K562 (cell line): ENCODE results near the gene GABARAP. TPM values are rescaled to one million over a fixed set of nuclear protein-coding genes. Genes with fewer than 3 reads are reported as not detected.

Source experiments
- CBX1 ChIP-seq: sonication (generic); IDR thresholded peaks from 2 replicates; pipeline ENCODE4 v1.6.1; 2016; ENCODE audit warnings: antibody characterized with exemption, low read depth, mild to moderate bottlenecking
- EZH2 ChIP-seq: IDR thresholded peaks from 2 replicates; pipeline ENCODE4 v1.6.1; 2012; ENCODE audit warnings: low read depth, mild to moderate bottlenecking, inconsistent platforms, low read length, borderline replicate concordance
- HMGN3 ChIP-seq: IDR thresholded peaks from 2 replicates; pipeline ENCODE4 v1.6.1; 2011; ENCODE audit warnings: borderline replicate concordance, low read depth, mild to moderate bottlenecking, mixed read lengths, low read length; ENCODE audit not compliant: insufficient read length; ENCODE audit errors: extremely low read depth
- NCOA1 ChIP-seq: fragments of 450-650 bp; IDR thresholded peaks from 2 replicates; pipeline ENCODE4 v1.6.1; 2016; ENCODE audit warnings: low read depth
- NR1H2 ChIP-seq: sonication (generic); formaldehyde crosslinking; IDR thresholded peaks from 2 replicates; pipeline ENCODE4 v1.4.0; 2020; ENCODE audit warnings: mild to moderate bottlenecking, missing genetic modification reagents
- POLR2AphosphoS2 ChIP-seq: IDR thresholded peaks from 2 replicates; pipeline ENCODE4 v1.6.1; 2012; ENCODE audit warnings: low read length, improper control_type of control experiment
- SAP30 ChIP-seq: fragments of 200-600 bp; sonication (generic); IDR thresholded peaks from 2 replicates; pipeline ENCODE4 v1.6.1; 2012; ENCODE audit warnings: borderline replicate concordance, low read depth, mild to moderate bottlenecking, moderate library complexity, low read length, control low read depth, inconsistent platforms; ENCODE audit not compliant: insufficient read depth, poor library complexity, severe bottlenecking
- SMAD2 ChIP-seq: fragments of 150-350 bp; IDR thresholded peaks from 2 replicates; pipeline ENCODE4 v1.6.1; 2014; ENCODE audit warnings: low read depth, mild to moderate bottlenecking, low read length
- TBL1XR1 ChIP-seq, 2 experiments: IDR thresholded peaks; 2 replicates each; pipeline ENCODE4 v1.6.1; 2012; ENCODE audit warnings: improper control_type of control experiment in 2 of 2, low read length in 2 of 2, mild to moderate bottlenecking in 1 of 2
- TCF7 ChIP-seq: sonication (generic); IDR thresholded peaks from 2 replicates; pipeline ENCODE4 v1.6.1; 2016; ENCODE audit warnings: antibody characterized with exemption, borderline replicate concordance
- ZEB2 ChIP-seq: fragments of 450-650 bp; IDR thresholded peaks from 2 replicates; pipeline ENCODE4 v1.6.1; 2016
- ZFPM2 ChIP-seq: fragments of 250-450 bp; sonication (Bioruptor Pico); IDR thresholded peaks from 2 replicates; pipeline ENCODE4 v1.5.1; 2022; ENCODE audit warnings: mild to moderate bottlenecking
- ZNF175 ChIP-seq: fragments of 200-800 bp; sonication (Bioruptor generic); IDR thresholded peaks from 2 replicates; pipeline ENCODE4 v1.6.1; 2016; ENCODE audit warnings: low read depth, mild to moderate bottlenecking, missing genetic modification characterization, missing compliant biosample characterization
- ZNF511 ChIP-seq: sonication (generic); formaldehyde crosslinking; IDR thresholded peaks from 2 replicates; pipeline ENCODE4 v1.8.0; 2022; ENCODE audit warnings: mild to moderate bottlenecking, missing genetic modification reagents
- polyA plus RNA-seq, 8 experiments: library from polyadenylated mRNA; depleted of rRNA in 4 of 8; stranded (reverse) in 5 of 8; unstranded in 3 of 8; fragments of >200 nt; fragmentation: Nextera tagmentation in 2 of 8; fragmentation: Illumina TruSeq in 1 of 8; extraction: Ambion mirVana in 2 of 8; extraction: Trizol in 1 of 8; gene quantifications; 2 replicates each; pipeline versions ENCODE4 v1.2.1 to v1.2.3, GENCODE V29; 2011 to 2014; ENCODE audit warnings: inconsistent platforms in 1 of 8, missing spikeins in 1 of 8
- total RNA-seq, 7 experiments: library from RNA; depleted of rRNA in 6 of 7; stranded (reverse); fragments of >200 nt in 6 of 7; fragmentation: Illumina TruSeq in 2 of 7; extraction: Trizol in 2 of 7; gene quantifications; 2 replicates each; pipeline versions ENCODE4 v1.2.1 to v1.2.3, GENCODE V29; 2011 to 2021; ENCODE audit warnings: low replicate concordance in 1 of 7
- TF ChIP-seq, protein P1 (sequence below): fragments of 250-450 bp; sonication (Bioruptor Pico); IDR thresholded peaks from 2 replicates; pipeline ENCODE4 v1.5.0; 2022; ENCODE audit warnings: mild to moderate bottlenecking
- TF ChIP-seq, protein P2 (sequence below): IDR thresholded peaks from 3 replicates; pipeline ENCODE4 v1.6.1; 2011; ENCODE audit warnings: borderline replicate concordance, mild to moderate bottlenecking, moderate library complexity; ENCODE audit not compliant: insufficient read length; ENCODE audit errors: extremely low read depth
- TF ChIP-seq, protein P3 (sequence below): sonication (generic); formaldehyde crosslinking; IDR thresholded peaks from 2 replicates; pipeline ENCODE4 v1.8.0; 2023; ENCODE audit warnings: mild to moderate bottlenecking, missing genetic modification reagents

Gene GABARAP
- total and polyA plus RNA-seq, 9 of the 15 experiments (the other 6 are each of a cell fraction or from before 2014, with no cell fraction given), result 47.5 to 373 (median 152) TPM

DNA sequence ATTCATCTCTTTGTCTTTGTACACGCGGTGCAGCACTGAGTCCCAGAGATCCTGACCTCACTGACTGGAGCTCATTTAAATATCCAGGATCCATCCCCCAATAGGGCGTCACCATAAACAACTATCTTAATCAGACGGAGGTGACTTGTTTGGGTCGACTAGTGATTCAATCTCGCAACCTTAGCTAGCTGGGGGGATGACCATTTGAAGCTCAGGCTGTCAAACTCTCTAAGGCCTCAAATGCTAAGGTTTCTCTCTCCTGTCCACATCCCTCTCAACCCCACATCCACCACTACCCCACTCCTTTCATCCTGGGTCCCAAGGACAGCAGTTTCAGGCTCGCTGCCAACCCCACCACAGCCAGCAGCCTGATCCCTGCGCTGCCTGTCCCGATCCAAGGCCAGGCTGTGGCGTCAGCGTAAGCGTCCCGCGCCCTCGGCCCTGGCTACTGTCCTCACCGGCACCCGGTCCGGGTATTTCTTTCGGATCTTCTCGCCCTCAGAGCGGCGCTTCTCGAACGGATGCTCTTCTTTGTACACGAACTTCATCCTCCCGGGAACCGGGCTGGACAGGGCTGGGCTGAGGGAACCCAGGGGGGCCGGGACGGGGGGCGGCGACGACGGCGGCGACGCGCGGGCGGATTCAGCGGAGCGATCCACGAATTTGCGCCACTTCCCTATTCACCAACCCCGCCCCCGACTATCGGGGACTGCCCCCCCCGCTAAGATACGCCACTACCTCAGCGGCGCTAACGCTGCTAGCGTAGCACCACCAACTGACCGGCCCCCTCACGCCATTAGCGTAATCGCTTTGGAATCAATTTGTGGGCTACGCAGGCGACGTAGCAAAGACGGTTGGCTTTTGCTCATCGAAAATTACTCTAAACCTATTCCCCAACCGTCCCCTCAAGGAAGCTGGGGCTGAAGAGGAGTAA, at the start of gene GABARAP (continued):
- no peak for TF ChIP-seq NCOA1
- TF ChIP-seq EZH2, result no peak
- no peak for TF ChIP-seq ZFPM2
- no peak for TF ChIP-seq POLR2AphosphoS2
- TF ChIP-seq ZNF175, result no peak
- peak; percentile 83 for TF ChIP-seq SAP30
- TF ChIP-seq TBL1XR1 (IDR thresholded peaks at IDR 0.05; ENCODE audit: low read length in 2 of 2), result 0 out of 4 replicates have a peak, but pooled peaks of 1 of the 2 experiments have one; percentile 31
- TF ChIP-seq ZNF511, result peak; percentile 70; the same call in 1 of the 2 replicates
- no peak for TF ChIP-seq SMAD2
- TF ChIP-seq, protein P1, sequence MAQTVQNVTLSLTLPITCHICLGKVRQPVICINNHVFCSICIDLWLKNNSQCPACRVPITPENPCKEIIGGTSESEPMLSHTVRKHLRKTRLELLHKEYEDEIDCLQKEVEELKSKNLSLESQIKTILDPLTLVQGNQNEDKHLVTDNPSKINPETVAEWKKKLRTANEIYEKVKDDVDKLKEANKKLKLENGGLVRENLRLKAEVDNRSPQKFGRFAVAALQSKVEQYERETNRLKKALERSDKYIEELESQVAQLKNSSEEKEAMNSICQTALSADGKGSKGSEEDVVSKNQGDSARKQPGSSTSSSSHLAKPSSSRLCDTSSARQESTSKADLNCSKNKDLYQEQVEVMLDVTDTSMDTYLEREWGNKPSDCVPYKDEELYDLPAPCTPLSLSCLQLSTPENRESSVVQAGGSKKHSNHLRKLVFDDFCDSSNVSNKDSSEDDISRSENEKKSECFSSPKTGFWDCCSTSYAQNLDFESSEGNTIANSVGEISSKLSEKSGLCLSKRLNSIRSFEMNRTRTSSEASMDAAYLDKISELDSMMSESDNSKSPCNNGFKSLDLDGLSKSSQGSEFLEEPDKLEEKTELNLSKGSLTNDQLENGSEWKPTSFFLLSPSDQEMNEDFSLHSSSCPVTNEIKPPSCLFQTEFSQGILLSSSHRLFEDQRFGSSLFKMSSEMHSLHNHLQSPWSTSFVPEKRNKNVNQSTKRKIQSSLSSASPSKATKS (CRISPR knock-in tag), result no peak
- no peak for TF ChIP-seq HMGN3
- TF ChIP-seq, protein P2, sequence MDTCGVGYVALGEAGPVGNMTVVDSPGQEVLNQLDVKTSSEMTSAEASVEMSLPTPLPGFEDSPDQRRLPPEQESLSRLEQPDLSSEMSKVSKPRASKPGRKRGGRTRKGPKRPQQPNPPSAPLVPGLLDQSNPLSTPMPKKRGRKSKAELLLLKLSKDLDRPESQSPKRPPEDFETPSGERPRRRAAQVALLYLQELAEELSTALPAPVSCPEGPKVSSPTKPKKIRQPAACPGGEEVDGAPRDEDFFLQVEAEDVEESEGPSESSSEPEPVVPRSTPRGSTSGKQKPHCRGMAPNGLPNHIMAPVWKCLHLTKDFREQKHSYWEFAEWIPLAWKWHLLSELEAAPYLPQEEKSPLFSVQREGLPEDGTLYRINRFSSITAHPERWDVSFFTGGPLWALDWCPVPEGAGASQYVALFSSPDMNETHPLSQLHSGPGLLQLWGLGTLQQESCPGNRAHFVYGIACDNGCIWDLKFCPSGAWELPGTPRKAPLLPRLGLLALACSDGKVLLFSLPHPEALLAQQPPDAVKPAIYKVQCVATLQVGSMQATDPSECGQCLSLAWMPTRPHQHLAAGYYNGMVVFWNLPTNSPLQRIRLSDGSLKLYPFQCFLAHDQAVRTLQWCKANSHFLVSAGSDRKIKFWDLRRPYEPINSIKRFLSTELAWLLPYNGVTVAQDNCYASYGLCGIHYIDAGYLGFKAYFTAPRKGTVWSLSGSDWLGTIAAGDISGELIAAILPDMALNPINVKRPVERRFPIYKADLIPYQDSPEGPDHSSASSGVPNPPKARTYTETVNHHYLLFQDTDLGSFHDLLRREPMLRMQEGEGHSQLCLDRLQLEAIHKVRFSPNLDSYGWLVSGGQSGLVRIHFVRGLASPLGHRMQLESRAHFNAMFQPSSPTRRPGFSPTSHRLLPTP, result no peak
- TF ChIP-seq CBX1, result no peak
- no peak for TF ChIP-seq NR1H2
- TF ChIP-seq TCF7, result 0 out of 2 replicates have a peak, but pooled peaks have one; percentile 25
- TF ChIP-seq, protein P3, sequence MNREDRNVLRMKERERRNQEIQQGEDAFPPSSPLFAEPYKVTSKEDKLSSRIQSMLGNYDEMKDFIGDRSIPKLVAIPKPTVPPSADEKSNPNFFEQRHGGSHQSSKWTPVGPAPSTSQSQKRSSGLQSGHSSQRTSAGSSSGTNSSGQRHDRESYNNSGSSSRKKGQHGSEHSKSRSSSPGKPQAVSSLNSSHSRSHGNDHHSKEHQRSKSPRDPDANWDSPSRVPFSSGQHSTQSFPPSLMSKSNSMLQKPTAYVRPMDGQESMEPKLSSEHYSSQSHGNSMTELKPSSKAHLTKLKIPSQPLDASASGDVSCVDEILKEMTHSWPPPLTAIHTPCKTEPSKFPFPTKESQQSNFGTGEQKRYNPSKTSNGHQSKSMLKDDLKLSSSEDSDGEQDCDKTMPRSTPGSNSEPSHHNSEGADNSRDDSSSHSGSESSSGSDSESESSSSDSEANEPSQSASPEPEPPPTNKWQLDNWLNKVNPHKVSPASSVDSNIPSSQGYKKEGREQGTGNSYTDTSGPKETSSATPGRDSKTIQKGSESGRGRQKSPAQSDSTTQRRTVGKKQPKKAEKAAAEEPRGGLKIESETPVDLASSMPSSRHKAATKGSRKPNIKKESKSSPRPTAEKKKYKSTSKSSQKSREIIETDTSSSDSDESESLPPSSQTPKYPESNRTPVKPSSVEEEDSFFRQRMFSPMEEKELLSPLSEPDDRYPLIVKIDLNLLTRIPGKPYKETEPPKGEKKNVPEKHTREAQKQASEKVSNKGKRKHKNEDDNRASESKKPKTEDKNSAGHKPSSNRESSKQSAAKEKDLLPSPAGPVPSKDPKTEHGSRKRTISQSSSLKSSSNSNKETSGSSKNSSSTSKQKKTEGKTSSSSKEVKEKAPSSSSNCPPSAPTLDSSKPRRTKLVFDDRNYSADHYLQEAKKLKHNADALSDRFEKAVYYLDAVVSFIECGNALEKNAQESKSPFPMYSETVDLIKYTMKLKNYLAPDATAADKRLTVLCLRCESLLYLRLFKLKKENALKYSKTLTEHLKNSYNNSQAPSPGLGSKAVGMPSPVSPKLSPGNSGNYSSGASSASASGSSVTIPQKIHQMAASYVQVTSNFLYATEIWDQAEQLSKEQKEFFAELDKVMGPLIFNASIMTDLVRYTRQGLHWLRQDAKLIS, result no peak; the same call in 1 of the 2 replicates
- TF ChIP-seq ZEB2, result no peak
